HUDEP-2 (cell line): ENCODE measurements around the gene BDH1.
"Not testable (repeated sequence)": the region's sequence is repeated elsewhere in the genome, so short reads cannot be mapped to it uniquely, and the experiment has no call there.

ENCODE experiments used
- DNase-seq, 76 experiments: peaks; one replicate each; lab custom pipeline; 2025; ENCODE audit not compliant: unreplicated experiment in 76 of 76; lab: John Stamatoyannopoulos, UW

BDH1 gene, protein sequence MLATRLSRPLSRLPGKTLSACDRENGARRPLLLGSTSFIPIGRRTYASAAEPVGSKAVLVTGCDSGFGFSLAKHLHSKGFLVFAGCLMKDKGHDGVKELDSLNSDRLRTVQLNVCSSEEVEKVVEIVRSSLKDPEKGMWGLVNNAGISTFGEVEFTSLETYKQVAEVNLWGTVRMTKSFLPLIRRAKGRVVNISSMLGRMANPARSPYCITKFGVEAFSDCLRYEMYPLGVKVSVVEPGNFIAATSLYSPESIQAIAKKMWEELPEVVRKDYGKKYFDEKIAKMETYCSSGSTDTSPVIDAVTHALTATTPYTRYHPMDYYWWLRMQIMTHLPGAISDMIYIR

DNA sequence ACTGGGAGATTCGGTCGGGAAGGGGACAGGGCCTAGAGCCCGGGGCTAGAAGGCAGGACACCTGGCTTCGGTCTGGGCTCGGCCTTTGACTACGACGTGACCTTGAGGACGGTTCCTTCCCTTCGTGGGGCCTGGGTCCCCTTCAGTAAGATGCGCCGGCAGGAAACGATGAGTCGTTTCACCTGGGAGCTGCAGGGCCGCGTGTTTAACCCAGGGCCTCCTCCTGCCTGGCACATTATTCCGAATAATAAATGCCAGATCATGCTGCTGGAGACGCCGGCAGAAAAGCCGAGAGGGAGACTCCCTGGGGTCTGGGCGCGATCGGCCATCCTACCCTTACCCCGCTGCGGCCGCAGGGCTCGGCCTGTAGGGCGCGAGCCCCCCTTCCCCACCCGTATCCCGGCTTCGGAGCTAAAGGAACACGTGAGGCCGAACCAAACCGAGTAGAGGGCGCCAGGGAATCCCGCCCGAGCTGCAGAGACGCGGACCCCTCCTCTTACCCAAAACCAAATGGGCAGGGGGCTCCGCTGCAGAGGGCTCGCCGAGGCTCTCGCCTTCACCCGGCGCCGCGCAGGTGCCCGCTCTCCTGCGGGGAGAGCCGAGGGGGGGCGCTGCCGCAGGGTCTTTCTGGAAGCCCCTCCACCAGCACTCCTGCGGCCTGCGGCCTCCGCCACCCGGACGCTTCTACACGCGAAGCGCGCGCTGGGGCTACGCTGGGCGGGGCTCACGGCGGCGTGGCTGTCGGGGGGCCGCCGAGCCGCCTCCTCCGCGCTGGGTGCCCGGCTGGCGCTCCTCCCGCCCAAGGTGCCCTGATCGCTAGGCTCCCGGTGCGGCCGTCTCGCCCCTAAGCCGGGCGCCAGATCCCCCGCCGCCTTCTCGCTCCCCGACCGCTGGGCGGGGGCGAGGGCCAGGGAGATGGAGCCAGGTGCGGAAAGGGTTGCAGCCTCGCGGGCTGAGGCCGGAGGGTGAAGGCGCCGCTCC lies at the start of gene BDH1:
Gene BDH1, minus strand, starts transcription at position 688 of the 981 bp plus-strand sequence. CDS start 9,525 bp downstream, outside the sequence.
- DNase-seq, result peak in 49 of 76 experiments; percentile 7 to 75 (median 37)

DNA sequence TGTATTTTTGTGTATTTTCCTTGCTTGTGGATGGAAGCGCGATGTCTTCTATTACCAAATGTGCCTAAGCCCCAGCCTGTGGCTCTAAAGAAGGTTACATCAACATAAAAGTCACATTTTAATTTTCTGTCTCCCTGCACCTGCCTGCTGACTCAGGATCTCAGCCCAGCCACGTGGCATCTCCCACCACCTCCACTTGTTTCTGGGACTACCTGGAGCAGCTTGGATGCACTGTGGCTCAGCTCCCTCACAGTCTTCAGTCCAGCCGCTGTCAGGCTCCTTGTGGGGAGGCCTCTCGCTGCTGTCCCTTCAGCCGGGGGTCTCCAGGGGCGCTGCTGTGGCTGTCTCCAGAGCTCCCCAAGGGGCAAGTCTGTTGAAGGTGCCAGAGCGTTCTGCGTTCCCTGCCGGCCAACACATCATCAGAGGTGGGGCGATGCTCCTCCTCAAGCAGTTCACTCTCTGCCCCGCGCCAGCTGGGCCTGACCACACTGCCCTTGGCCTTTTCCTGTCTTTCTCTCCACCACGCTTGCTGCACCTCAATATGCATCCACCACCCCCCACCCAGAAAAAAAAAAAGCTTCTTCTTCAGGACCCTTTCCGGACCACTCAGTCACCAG lies 47.7 kb upstream of the BDH1 start:
- DNase-seq, result no peak

DNA sequence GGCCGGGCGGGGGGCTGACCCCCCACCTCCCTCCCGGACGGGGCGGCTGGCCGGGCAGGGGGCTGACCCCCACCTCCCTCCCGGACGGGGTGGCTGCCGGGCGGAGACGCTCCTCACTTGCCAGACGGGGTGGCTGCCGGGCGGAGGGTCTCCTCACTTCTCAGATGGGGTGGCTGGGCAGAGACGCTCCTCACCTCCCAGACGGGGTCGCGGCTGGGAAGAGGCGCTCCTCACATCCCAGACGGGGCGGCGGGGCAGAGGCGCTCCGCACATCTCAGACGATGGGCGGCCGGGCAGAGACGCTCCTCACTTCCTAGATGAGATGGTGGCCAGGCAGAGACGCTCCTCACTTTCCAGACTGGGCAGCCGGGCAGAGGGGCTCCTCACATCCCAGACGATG lies 46.6 kb upstream of the BDH1 start:
- DNase-seq, result not testable (repeated sequence)

DNA sequence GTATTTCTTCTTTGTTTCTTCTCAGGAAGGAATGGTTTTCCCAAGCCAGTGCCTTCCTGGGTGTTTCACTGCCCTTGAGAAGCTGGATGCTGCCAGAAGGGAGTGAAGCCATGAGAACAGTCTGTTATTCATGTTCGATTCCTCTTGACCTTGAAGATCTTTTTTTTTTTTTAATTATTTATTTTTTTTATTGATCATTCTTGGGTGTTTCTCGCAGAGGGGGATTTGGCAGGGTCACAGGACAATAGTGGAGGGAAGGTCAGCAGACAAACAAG lies 45.7 kb upstream of the BDH1 start:
- not testable (repeated sequence) for DNase-seq

DNA sequence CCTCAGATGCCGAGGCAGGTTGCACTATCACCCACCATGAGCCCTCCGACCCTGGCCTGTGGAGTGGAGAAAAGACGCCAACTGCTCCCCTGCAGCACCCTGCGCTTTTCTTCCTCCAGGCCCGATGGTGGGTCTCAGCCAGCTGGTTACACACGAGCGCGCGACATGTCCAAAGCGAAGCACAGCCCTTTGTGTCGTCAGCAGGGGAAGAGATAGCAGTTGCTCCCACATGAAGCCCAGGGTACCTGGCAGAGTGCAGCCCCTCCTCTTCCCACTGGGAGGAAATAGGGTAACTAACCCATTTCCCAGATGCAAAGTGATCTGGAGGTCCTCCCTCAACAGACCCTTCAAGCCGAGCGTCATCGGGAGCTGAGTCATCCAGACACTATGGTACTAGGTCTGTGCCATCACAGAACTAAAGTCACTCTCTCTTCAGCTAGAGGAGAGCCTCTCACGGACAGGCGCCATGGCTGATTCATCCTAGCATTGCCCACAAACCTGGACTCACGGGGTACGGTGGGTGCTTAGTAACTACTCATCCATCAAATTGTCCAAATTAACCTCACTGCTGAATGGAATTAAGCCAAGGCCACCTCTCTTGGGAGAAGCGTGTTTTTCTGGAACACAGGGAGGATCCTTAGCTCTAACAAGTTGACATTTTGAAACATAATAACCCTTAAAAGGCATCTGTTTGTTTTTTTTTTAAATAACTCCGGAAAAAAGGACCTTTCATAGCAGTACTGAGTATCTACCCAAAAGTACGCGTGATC lies 45.2 kb upstream of the BDH1 start:
- DNase-seq, result no peak

DNA sequence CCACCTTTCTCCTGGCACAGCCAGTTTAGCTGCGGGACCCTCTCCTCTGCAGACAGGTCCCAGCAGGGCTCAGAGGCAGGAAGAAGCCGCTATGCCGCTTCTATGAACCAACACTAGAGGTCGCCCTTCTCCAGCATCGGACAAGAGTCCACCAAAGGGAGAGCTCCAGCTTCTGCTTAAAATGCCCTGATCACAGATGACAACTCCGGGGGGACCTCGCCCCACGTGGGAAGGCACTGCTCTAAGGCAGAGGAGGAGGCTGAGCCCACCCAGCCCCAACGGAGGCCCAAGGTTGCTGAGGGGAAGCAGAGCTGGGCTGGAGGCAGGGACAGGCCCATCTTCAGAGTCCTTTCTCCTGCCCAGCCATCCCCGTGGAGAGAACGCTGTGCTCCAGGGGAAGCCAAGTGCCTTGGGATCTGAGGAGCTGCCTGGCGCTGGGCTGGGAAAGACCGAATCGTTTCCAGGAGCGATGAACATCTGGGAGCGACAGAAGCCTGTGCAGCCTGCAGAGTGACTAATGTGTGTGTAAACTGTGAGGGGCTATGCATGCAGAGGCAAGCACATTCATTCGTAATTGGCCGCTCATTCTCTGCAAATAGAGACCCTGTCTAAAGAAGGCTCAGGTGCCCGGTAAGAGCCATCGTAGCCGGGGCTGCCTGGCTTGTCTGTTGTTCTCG lies 43.5 kb upstream of the BDH1 start:
- no peak for DNase-seq

DNA sequence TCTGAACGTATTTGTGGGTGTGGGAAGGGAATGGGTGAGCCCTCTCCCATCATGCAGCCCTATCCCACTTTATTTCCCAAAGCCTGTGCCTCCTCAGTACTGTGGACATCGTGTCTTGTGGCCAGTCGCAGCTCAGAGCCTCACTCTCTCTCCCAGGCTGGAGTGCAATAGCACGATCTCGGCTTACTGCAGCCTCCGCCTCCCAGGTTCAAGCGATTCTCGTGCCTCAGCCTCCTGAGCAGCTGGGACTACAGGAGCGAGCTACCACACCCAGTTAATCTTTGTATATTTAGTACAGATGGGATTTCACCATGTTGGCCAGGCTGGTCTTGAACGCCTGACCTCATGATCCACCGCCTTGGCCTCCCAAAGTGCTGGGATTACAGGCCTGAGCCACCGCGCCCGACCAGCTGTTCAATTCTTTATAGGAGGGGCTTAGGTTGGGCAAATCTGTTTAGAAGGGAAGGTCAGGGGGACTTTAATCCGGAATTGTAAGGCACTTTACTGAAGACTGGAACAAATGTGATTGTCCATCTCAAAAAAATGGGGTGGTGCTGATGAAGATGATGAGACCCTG lies 42.7 kb upstream of the BDH1 start:
- no peak for DNase-seq

DNA sequence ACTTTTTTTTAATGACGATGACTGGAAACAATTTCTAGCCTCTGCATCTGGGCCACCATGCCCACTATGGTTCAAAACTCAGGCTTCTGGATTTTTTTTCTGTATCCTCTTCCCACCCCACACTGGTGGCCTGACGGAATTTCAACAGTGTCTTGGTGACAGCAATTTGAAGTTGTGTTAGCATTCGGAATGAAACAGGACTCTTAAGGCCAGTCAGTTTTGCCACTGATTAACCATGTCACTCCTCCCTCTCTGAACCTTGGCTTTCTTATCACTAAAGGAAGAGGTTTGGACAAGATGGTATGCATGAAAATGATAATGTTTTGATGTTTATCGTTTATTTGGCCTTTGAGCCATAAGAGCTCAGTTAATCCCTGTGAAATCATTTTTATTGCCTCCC lies 41.6 kb upstream of the BDH1 start:
- peak in 6 of 76 experiments; percentile 3 to 37 (median 5) for DNase-seq

DNA sequence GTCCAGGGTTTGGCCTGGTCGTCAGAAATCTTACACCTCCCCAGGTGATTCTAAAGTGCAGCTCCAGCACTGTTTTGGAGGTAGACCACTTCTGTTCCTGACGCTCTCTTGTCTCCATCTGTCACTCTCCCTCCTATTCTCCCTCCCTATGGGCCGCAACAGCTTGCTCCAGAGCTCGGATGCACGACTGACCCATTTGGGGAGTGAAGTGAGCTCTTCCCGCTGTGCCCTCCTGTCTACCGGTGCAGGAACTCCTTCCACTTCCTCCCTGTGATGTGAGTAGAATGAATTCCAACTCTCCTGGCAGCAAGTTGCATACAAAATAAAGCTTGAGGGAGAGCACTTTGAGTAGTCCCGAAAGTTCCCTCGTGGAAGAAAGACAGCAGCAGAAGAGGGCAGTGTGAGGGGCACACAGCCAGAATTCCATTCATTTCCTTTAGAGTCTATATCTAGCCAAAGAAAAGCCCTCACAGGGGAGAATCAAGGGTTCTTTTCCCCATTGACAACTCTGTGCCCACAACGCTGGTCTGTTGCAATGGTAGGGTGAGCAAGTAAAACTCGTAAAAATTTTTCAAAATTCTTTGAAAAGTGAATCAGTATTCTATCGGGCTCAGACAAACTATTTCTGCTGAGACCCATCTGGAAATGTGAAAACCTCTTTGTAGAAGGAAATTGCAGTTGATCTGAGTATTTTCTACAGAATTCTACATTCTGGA lies 39.9 kb upstream of the BDH1 start:
- DNase-seq, result no peak

DNA sequence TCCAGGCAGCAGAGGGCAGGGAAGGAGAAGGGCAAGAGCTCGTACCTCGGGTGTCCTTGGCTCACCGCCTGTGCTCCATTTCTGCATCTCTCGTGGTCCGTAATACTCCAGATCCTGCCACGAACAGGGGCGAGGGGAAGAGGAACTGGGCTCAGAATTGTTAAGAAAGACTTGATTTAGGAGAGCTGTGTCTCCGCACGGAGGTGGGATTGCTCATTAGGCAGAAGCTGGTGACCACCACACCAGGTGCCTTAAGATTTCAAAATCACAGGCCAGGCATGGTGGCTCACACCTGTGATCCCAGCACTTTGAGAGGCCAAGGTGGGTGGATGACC lies 37.2 kb upstream of the BDH1 start:
- DNase-seq, result peak in 1 of 76 experiments; percentile 11

DNA sequence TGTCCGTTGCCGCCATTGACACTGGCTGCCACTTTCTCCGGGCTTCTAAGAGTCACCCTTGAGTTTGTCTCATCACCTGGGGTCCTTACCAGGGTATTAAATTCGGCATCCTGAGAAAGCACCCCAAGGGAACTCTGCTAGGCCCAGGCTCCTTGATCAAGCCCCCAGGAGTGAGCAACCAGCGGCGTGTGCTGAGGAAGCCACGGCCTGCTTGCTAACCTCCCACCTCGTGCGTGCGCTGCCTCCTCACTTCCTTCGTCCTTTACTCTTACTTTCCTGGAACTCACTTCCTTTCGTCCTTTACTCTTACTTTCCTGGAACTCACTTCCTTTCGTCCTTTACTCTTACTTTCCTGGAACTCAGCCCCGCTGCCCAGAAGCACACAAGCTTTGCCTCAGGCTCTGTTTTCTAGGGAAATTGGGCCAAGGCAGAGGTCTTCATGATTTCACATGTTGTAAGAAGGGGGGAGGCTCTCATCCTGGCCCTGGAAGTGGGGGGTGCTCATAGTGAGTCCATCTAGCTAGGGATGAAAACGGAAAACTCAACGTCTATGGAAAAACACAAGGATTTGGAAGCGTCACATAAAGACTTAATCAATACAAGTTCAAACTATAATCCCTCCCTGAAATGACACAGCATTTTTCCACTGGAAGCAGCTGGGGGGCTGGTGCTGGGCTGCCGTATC lies 36.7 kb upstream of the BDH1 start:
- peak in 2 of 76 experiments; percentile 1 to 8 for DNase-seq

DNA sequence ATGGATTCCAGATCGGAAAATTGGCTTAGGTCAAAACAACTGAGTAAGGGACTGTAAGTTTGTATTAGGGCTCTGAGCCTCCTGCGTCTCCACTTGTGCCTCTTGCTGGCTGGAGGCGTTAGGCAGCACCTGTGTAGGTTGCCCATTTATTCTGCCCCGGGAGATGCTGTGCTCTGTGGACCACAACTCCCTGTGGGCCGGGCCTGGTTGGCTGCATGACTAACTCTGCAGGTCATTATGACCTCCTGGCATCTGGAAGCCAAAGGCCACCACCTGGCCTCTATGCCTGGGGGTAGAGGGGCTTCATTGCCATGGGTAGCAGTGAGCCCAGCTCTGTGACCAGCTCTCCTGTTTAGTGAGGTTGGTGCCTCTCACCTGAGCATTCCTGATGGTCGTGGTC lies 36.0 kb upstream of the BDH1 start:
- no peak for DNase-seq

DNA sequence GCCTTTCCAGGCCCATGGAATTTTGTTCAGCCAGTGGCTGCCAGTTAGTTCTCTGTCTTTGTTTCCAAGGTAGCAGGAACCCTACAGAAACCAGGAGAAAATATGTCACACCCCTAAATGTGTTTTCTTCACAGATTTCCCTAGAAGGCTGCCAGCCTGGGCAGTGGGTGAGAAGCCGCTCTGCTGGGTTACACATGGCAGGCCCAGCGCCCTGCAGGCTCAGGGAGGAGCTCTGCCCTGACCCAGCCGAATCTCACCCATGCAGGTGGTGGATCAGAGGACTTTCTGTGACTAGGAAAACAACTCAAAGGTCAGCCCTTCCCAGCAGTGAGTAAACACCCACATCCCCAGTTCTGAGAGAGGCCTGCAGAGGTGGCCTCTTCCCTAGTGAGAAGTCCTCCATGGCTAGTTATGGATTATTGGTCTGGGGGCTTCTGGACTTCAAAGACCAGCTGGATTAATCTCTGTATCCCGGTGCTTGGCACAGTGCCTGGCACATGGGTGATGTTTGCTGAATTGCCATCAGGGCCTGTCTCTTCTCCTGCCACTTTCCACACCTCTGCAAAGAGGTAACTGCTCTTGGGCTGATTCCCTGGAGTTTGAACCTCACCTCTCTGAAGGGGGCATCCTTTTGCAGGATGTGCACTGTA lies 34.7 kb upstream of the BDH1 start:
- no peak for DNase-seq

DNA sequence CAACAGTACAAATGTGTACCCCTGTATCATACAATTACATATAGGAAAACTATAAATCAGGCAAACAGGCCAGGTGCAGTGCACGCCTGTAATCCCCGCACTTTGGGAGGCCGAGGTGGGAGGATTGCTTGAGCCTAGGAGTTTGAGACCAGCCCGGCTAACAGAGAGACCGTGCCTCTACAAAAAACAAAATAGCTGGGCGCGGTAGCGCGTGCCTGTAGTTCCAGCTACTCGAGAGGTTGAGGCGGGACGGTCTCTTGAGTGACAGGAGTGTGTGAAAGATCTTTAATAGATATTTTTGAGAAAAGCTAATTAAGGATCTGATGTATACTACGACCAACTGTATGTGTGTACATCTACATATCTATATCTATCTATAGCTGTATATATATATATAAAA lies 33.8 kb upstream of the BDH1 start:
- no peak for DNase-seq

DNA sequence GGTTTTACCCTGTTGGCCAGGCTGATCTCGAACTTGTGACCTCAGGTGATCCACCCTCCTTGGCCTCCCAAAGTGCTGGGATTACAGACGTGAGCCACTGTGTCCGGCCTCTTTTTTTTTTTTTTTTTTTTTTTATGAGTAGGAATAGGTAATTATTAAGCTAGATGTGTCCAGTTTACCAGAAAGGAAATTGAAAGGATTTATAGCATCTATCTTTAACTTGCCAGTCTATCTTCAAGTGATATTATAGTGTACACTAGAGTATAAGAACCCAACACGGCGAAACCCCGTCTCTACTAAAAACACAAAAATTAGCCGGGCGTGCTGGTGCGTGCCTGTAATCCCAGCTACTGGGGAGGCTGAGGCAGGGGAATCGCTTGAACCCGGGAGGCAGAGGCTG lies 31.0 kb upstream of the BDH1 start:
- not testable (repeated sequence) for DNase-seq

DNA sequence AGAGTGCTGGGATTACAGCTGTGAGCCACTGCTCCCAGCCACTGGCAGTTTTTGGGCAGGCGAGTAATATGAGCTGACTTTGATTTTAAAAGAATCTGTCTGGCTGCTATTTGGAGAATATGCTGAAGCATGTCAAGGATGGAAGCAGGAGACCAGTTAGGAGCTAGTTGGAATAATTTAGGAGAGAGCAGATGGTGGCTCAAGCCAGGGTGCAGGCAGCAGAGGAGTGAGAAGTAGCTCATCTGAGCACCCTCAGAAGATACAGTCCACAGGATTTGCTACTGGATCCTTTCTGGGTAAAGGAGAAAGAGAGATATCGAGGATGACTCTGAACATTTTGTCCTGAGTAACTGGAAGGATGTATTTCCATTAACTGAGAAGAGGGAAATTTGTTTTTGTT lies 30.4 kb upstream of the BDH1 start:
- no peak for DNase-seq

DNA sequence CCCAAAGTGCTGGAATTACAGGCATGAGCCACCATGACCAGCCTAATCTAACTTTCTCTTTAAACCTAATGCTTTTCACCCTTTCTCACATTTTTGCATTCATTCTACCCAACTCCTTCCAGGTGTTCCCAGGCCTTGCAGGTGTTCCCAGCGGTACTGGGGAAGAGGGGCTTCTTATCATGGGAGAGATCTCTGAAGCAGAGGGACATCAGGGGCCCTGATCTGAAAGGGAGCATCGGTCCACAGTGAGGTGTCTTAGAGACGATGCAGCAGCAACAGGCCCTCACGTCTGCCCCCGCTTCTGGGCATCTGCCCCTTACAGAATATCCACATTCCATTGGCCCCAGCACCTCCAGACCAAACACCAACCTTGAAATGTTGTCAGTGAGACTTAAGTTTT lies 29.0 kb upstream of the BDH1 start:
- no peak for DNase-seq

DNA sequence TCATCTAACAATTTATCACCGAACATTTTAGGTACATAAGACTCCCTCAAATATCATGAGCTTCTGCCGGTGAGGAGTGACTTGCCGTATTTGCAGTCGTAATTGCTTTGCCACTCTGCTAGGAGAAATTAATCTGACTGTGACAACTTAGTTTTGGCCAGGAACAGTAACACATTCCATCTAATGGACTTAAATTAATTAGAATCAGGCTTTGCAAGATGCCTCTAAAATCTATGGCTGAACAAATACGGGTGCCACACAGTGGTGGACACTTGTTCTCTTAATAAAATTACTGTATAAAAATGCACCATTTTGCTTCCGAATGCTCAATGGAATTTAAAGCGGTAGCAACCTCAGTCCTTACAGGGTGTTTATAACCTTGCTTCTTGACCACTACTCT lies 27.6 kb upstream of the BDH1 start:
- no peak for DNase-seq
